HepG2 (cell line): ENCODE data around the gene MYADML2. TPM values are rescaled to one million over a fixed set of nuclear protein-coding genes. Genes with fewer than 3 reads are reported as not detected.

Experiments used
- DR1 ChIP-seq: sonication (generic); formaldehyde crosslinking; IDR thresholded peaks from 2 replicates; pipeline ENCODE4 v1.8.0; 2021; ENCODE audit warnings: mild to moderate bottlenecking, missing genetic modification reagents, inconsistent platforms
- FOSL1 ChIP-seq: sonication (generic); formaldehyde crosslinking; IDR thresholded peaks from 2 replicates; pipeline ENCODE4 v1.9.0; 2021; ENCODE audit warnings: missing genetic modification reagents, borderline replicate concordance
- SUZ12 ChIP-seq: fragments of 150-350 bp; IDR thresholded peaks from 2 replicates; pipeline ENCODE4 v1.6.1; 2014; ENCODE audit warnings: low read depth, low read length
- TCF12 ChIP-seq, 2 experiments: fragments of 450-650 bp in 1 of 2; sonication (generic) in 1 of 2; formaldehyde crosslinking in 1 of 2; IDR thresholded peaks; 2 replicates each; pipeline versions ENCODE4 v1.6.1 to v1.8.0; 2017 to 2022; ENCODE audit warnings: antibody characterized with exemption in 1 of 2, mild to moderate bottlenecking in 1 of 2, missing genetic modification reagents in 1 of 2, moderate library complexity in 1 of 2
- ZBTB20 ChIP-seq: sonication (generic); formaldehyde crosslinking; IDR thresholded peaks from 2 replicates; pipeline ENCODE4 v1.8.1; 2023; ENCODE audit warnings: missing genetic modification reagents, low read depth, mild to moderate bottlenecking, borderline replicate concordance
- ZNF331 ChIP-seq: sonication (generic); formaldehyde crosslinking; IDR thresholded peaks from 2 replicates; pipeline ENCODE4 v1.4.0; 2020; ENCODE audit warnings: missing genetic modification reagents
- ZNF792 ChIP-seq: IDR thresholded peaks from 2 replicates; pipeline ENCODE4 v1.6.1; 2016
- ZSCAN20 ChIP-seq: sonication (generic); formaldehyde crosslinking; IDR thresholded peaks from 2 replicates; pipeline ENCODE4 v1.4.0; 2020; ENCODE audit warnings: missing genetic modification reagents, mild to moderate bottlenecking, borderline replicate concordance
- polyA plus RNA-seq, 8 experiments: library from polyadenylated mRNA; depleted of rRNA in 3 of 8; stranded (reverse) in 7 of 8; unstranded in 1 of 8; fragments of >200 nt; fragmentation: Illumina TruSeq in 4 of 8; extraction: Trizol in 4 of 8; gene quantifications; 2 replicates each; pipeline versions ENCODE4 v1.2.1 to v1.2.3, GENCODE V29; 2011 to 2016; ENCODE audit warnings: low read depth in 4 of 8, missing spikeins in 1 of 8, mixed read lengths in 1 of 8; ENCODE audit not compliant: insufficient read depth in 1 of 8
- total RNA-seq, 5 experiments: library from RNA; depleted of rRNA; stranded (reverse); fragments of >200 nt; fragmentation: Illumina TruSeq; extraction: Trizol; gene quantifications; 2 replicates each; pipeline ENCODE4 v1.2.3, GENCODE V29; 2016; ENCODE audit warnings: low read depth in 1 of 5
- TF ChIP-seq, protein P1 (sequence below): sonication (generic); formaldehyde crosslinking; IDR thresholded peaks from 2 replicates; pipeline ENCODE4 v1.4.0; 2020; ENCODE audit warnings: missing genetic modification reagents, borderline replicate concordance
- TF ChIP-seq, protein P2 (sequence below): sonication (generic); formaldehyde crosslinking; IDR thresholded peaks from 2 replicates; pipeline ENCODE4 v1.5.0; 2020; ENCODE audit warnings: missing genetic modification reagents, mild to moderate bottlenecking, borderline replicate concordance
- TF ChIP-seq, protein P3 (sequence below): sonication (generic); formaldehyde crosslinking; IDR thresholded peaks from 2 replicates; pipeline ENCODE4 v1.5.1; 2020; ENCODE audit warnings: missing genetic modification reagents, mild to moderate bottlenecking, borderline replicate concordance
- TF ChIP-seq, protein P4 (sequence below): fragments of 450-650 bp; IDR thresholded peaks from 2 replicates; pipeline ENCODE4 v1.6.1; 2017; ENCODE audit warnings: mild to moderate bottlenecking
- TF ChIP-seq, protein P5 (sequence below): sonication (generic); formaldehyde crosslinking; IDR thresholded peaks from 2 replicates; pipeline ENCODE4 v1.8.0; 2023; ENCODE audit warnings: mild to moderate bottlenecking, missing genetic modification reagents
- TF ChIP-seq, protein P6 (sequence below), 2 experiments: fragments of 450-650 bp in 1 of 2; sonication (generic) in 1 of 2; formaldehyde crosslinking; IDR thresholded peaks; 2 replicates each; pipeline versions ENCODE4 v1.5.0 to v1.8.0; 2020 to 2022; ENCODE audit warnings: mild to moderate bottlenecking in 1 of 2, missing genetic modification reagents in 1 of 2
- TF ChIP-seq, protein P7 (sequence below): sonication (generic); formaldehyde crosslinking; IDR thresholded peaks from 2 replicates; pipeline ENCODE4 v1.8.0; 2022; ENCODE audit warnings: mild to moderate bottlenecking, missing genetic modification reagents; ENCODE audit not compliant: insufficient replicate concordance

MYADML2 gene
- total and polyA plus RNA-seq, 2 of the 13 experiments (the other 11 are each of a cell fraction or from before 2014, with no cell fraction given): not detected

DNA sequence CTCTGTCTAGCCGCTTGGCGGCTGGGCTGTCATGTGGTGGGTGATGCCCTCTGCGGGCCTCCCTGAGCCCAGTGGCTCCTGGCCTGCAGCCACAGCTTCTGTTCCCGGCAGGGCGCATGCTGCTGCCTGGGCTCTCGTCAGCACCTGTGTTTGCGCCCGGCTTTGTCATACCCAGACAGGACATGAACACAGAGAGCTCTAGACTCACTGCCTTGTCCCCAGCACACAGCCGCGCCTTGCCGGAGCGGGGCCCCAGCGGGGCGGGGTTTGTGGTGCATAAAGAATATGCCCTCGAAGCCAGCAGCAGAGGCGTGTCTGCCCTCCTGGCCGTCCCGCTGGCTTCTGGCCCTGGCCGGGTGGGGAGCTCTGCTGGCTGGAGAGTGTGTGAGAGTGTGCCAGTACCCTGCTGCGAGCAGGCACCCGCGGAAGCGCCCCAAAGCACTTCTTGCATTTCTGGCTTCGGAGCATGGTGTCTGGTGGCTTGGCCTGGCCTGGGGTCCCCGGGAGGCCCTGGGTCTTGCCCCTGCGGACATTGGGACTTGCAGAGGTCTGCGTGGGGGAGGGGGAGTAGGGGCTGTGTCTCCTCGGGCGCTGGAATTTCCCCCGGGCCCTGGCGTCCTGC, 44.8 kb upstream of the MYADML2 start (continued):
- TF ChIP-seq TCF12 (IDR thresholded peaks at IDR 0.05) (no peak), TCF12 (CRISPR knock-in tag; IDR thresholded peaks at IDR 0.05) (peak; percentile 51), SUZ12 (no peak), DR1 (CRISPR knock-in tag) (peak; percentile 96), ZBTB20 (CRISPR knock-in tag) (no peak), FOSL1 (CRISPR knock-in tag) (peak; percentile 29; the same call in 1 of the 2 replicates), ZSCAN20 (CRISPR knock-in tag) (peak; percentile 96; the same call in 1 of the 2 replicates), ZNF331 (CRISPR knock-in tag) (peak; percentile 95), ZNF792 (CRISPR knock-in tag) (peak; percentile 96)
- TF ChIP-seq, protein P1, sequence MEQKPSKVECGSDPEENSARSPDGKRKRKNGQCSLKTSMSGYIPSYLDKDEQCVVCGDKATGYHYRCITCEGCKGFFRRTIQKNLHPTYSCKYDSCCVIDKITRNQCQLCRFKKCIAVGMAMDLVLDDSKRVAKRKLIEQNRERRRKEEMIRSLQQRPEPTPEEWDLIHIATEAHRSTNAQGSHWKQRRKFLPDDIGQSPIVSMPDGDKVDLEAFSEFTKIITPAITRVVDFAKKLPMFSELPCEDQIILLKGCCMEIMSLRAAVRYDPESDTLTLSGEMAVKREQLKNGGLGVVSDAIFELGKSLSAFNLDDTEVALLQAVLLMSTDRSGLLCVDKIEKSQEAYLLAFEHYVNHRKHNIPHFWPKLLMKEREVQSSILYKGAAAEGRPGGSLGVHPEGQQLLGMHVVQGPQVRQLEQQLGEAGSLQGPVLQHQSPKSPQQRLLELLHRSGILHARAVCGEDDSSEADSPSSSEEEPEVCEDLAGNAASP (CRISPR knock-in tag): peak; percentile 87
- TF ChIP-seq, protein P2, sequence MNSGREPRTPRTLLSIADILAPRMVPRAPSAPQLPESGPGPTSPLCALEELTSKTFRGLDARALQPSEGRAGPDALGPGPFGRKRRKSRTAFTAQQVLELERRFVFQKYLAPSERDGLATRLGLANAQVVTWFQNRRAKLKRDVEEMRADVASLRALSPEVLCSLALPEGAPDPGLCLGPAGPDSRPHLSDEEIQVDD (CRISPR knock-in tag): no peak; the same call in 1 of the 2 replicates
- TF ChIP-seq, protein P3, sequence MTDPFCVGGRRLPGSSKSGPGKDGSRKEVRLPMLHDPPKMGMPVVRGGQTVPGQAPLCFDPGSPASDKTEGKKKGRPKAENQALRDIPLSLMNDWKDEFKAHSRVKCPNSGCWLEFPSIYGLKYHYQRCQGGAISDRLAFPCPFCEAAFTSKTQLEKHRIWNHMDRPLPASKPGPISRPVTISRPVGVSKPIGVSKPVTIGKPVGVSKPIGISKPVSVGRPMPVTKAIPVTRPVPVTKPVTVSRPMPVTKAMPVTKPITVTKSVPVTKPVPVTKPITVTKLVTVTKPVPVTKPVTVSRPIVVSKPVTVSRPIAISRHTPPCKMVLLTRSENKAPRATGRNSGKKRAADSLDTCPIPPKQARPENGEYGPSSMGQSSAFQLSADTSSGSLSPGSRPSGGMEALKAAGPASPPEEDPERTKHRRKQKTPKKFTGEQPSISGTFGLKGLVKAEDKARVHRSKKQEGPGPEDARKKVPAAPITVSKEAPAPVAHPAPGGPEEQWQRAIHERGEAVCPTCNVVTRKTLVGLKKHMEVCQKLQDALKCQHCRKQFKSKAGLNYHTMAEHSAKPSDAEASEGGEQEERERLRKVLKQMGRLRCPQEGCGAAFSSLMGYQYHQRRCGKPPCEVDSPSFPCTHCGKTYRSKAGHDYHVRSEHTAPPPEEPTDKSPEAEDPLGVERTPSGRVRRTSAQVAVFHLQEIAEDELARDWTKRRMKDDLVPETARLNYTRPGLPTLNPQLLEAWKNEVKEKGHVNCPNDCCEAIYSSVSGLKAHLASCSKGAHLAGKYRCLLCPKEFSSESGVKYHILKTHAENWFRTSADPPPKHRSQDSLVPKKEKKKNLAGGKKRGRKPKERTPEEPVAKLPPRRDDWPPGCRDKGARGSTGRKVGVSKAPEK: no peak; the same call in 1 of the 2 replicates
- TF ChIP-seq, protein P4, sequence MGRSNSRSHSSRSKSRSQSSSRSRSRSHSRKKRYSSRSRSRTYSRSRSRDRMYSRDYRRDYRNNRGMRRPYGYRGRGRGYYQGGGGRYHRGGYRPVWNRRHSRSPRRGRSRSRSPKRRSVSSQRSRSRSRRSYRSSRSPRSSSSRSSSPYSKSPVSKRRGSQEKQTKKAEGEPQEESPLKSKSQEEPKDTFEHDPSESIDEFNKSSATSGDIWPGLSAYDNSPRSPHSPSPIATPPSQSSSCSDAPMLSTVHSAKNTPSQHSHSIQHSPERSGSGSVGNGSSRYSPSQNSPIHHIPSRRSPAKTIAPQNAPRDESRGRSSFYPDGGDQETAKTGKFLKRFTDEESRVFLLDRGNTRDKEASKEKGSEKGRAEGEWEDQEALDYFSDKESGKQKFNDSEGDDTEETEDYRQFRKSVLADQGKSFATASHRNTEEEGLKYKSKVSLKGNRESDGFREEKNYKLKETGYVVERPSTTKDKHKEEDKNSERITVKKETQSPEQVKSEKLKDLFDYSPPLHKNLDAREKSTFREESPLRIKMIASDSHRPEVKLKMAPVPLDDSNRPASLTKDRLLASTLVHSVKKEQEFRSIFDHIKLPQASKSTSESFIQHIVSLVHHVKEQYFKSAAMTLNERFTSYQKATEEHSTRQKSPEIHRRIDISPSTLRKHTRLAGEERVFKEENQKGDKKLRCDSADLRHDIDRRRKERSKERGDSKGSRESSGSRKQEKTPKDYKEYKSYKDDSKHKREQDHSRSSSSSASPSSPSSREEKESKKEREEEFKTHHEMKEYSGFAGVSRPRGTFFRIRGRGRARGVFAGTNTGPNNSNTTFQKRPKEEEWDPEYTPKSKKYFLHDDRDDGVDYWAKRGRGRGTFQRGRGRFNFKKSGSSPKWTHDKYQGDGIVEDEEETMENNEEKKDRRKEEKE: no peak
- TF ChIP-seq, protein P5, sequence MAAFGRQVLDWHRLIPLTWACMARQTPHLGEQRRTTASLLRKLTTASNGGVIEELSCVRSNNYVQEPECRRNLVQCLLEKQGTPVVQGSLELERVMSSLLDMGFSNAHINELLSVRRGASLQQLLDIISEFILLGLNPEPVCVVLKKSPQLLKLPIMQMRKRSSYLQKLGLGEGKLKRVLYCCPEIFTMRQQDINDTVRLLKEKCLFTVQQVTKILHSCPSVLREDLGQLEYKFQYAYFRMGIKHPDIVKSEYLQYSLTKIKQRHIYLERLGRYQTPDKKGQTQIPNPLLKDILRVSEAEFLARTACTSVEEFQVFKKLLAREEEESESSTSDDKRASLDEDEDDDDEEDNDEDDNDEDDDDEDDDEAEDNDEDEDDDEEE (CRISPR knock-in tag): peak; percentile 79; the same call in 1 of the 2 replicates
- TF ChIP-seq, protein P6, sequence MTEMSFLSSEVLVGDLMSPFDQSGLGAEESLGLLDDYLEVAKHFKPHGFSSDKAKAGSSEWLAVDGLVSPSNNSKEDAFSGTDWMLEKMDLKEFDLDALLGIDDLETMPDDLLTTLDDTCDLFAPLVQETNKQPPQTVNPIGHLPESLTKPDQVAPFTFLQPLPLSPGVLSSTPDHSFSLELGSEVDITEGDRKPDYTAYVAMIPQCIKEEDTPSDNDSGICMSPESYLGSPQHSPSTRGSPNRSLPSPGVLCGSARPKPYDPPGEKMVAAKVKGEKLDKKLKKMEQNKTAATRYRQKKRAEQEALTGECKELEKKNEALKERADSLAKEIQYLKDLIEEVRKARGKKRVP (CRISPR knock-in tag; IDR thresholded peaks at IDR 0.05): peak in 1 of 2 experiments; percentile 80; a peak in 2 of 4 replicates
- TF ChIP-seq, protein P7, sequence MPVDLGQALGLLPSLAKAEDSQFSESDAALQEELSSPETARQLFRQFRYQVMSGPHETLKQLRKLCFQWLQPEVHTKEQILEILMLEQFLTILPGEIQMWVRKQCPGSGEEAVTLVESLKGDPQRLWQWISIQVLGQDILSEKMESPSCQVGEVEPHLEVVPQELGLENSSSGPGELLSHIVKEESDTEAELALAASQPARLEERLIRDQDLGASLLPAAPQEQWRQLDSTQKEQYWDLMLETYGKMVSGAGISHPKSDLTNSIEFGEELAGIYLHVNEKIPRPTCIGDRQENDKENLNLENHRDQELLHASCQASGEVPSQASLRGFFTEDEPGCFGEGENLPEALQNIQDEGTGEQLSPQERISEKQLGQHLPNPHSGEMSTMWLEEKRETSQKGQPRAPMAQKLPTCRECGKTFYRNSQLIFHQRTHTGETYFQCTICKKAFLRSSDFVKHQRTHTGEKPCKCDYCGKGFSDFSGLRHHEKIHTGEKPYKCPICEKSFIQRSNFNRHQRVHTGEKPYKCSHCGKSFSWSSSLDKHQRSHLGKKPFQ (CRISPR knock-in tag): peak; percentile 74
